Natural killer cell (primary cell): ENCODE measurements around the gene NCOA3. TPM values are rescaled to one million over a fixed set of nuclear protein-coding genes. Genes with fewer than 3 reads are reported as not detected.

Source experiments
- ATAC-seq, 3 donors: fragments of 150-1000 bp in 2 of 3; fragments of 200-7000 bp in 1 of 3; cut with Tn5 transposase; 1 replicate in 1 of 3; 2 replicates in 2 of 3; pipeline ENCODE4 v1.10.0; 2021; ENCODE audit warnings: mild to moderate bottlenecking in 2 of 3, moderate library complexity in 2 of 3
- DNase-seq, 2 donors: peaks; one replicate each; pipeline versions ENCODE4 v3.0.0 to v3.0.0-alpha.2; 2013 to 2021; ENCODE audit warnings: mixed read lengths in 1 of 2
- H3K27ac ChIP-seq: one replicate; pipeline ENCODE4 v1.5.1; 2013; ENCODE audit warnings: mild to moderate bottlenecking, low read length
- H3K27me3 ChIP-seq: one replicate; pipeline ENCODE4 v1.6.1; 2013; ENCODE audit warnings: low read length; ENCODE audit not compliant: control insufficient read depth, insufficient read depth
- H3K36me3 ChIP-seq: one replicate; pipeline ENCODE4 v1.6.1; 2013; ENCODE audit warnings: low read length; ENCODE audit not compliant: control insufficient read depth, insufficient read depth
- H3K4me1 ChIP-seq: one replicate; pipeline ENCODE4 v1.6.1; 2013; ENCODE audit warnings: low read length; ENCODE audit not compliant: control insufficient read depth, insufficient read depth
- H3K4me3 ChIP-seq: one replicate; pipeline ENCODE4 v1.5.1; 2013; ENCODE audit warnings: low read length
- H3K9me3 ChIP-seq: one replicate; pipeline ENCODE4 v1.6.1; 2013; ENCODE audit warnings: low read length; ENCODE audit not compliant: control insufficient read depth, insufficient read depth
- H3K27ac Mint-ChIP-seq, 2 donors: one replicate each; pipeline ENCODE4 v1.8.0; 2022; ENCODE audit warnings: mild to moderate bottlenecking in 2 of 2, mixed read lengths in 2 of 2, moderate library complexity in 1 of 2
- H3K27me3 Mint-ChIP-seq, 2 donors: one replicate each; pipeline ENCODE4 v1.8.0; 2022; ENCODE audit warnings: low read depth in 2 of 2, mixed read lengths in 2 of 2
- H3K36me3 Mint-ChIP-seq: one replicate; pipeline ENCODE4 v1.8.0; 2022; ENCODE audit warnings: mixed read lengths
- H3K4me1 Mint-ChIP-seq, 2 donors: one replicate each; pipeline ENCODE4 v1.8.0; 2022; ENCODE audit warnings: mixed read lengths in 2 of 2
- H3K4me3 Mint-ChIP-seq: one replicate; pipeline ENCODE4 v1.8.0; 2022; ENCODE audit warnings: mild to moderate bottlenecking, moderate library complexity, mixed read lengths
- H3K9me3 Mint-ChIP-seq, 2 donors: one replicate each; pipeline ENCODE4 v1.8.0; 2022; ENCODE audit warnings: mixed read lengths in 2 of 2
- WGBS: methylation state at CpG from one replicate; pipeline ENCODE4 v1.1.7; 2013; ENCODE audit warnings: missing lambda C conversion rate; ENCODE audit not compliant: insufficient coverage; 5-methylcytosine and 5-hydroxymethylcytosine counted together
- intact Hi-C: fragments of 100-400 bp; cut with micrococcal nuclease; formaldehyde crosslinking; loops from one replicate; pipeline ENCODE4 v1.14.2; 2022
- total RNA-seq, 4 donors: library from RNA; stranded (reverse); fragments of 120-200 nt in 1 of 4; gene quantifications; one replicate each; pipeline versions ENCODE4 v1.2.3 to v1.2.4, GENCODE V29; 2013 to 2022
- TF ChIP-seq, protein P1 (sequence below): fragments of 200-600 bp; IDR thresholded peaks from one replicate; pipeline ENCODE4 v1.8.0; 2022; ENCODE audit warnings: antibody characterized with exemption

Gene NCOA3
- total RNA-seq, 3 donors from 2014 or later (not counting 1 experiment from before 2014, with no cell fraction given): 44.3 to 63.3 (median 57.8) TPM

DNA sequence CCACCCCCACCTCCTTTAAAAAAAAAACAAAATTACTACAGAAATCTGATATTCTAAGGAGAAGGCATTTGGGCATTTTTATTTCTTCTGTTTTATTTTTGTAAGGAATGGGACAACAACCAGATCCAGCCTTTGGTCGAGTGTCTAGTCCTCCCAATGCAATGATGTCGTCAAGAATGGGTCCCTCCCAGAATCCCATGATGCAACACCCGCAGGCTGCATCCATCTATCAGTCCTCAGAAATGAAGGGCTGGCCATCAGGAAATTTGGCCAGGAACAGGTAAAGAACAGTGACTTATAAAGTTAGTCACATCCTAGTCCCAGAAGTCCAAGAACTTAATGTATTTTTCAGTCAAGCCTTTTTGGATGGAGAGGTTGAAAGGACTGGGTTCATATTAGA is 150.6 kb downstream of the NCOA3 start:
- H3K27ac ChIP-seq: no peak overlapping the region

DNA sequence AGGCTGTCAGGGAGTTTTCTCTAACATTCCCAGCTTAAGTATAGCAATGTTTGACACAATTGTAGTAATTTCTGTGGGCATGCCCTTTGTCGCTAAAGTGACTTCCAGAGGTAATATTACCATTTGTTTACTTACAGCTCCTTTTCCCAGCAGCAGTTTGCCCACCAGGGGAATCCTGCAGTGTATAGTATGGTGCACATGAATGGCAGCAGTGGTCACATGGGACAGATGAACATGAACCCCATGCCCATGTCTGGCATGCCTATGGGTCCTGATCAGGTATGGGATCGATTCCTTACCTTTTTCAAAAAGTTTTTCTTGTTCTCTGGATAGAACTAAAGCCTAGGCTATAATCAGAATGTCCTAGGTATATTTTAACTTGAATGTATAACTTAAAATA is 151.1 kb downstream of the NCOA3 start:
- no peak overlapping the region for H3K27ac Mint-ChIP-seq
- no peaks in the 10 kb centered on the region for H3K9me3 Mint-ChIP-seq
- TF ChIP-seq, protein P1, sequence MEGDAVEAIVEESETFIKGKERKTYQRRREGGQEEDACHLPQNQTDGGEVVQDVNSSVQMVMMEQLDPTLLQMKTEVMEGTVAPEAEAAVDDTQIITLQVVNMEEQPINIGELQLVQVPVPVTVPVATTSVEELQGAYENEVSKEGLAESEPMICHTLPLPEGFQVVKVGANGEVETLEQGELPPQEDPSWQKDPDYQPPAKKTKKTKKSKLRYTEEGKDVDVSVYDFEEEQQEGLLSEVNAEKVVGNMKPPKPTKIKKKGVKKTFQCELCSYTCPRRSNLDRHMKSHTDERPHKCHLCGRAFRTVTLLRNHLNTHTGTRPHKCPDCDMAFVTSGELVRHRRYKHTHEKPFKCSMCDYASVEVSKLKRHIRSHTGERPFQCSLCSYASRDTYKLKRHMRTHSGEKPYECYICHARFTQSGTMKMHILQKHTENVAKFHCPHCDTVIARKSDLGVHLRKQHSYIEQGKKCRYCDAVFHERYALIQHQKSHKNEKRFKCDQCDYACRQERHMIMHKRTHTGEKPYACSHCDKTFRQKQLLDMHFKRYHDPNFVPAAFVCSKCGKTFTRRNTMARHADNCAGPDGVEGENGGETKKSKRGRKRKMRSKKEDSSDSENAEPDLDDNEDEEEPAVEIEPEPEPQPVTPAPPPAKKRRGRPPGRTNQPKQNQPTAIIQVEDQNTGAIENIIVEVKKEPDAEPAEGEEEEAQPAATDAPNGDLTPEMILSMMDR: no peak
- Histone ChIP-seq H3K9me3 (no peaks in the 10 kb centered on the region), H3K4me1 (no peaks in the 10 kb centered on the region), H3K27me3 (no peaks in the 10 kb centered on the region), H3K4me3 (no peak overlapping the region), H3K36me3 (peaks cover 70% of the 10 kb centered on the region), H3K27ac (no peak overlapping the region)
- ATAC-seq (no peak), DNase-seq (no peak)
- H3K4me3 Mint-ChIP-seq: no peak overlapping the region
- no peaks in the 10 kb centered on the region for H3K4me1 Mint-ChIP-seq
- H3K36me3 Mint-ChIP-seq: peaks cover 9% of the 10 kb centered on the region
- H3K27me3 Mint-ChIP-seq: no peaks in the 10 kb centered on the region
- 100% methylated on average over 2 of the region's 2 CpGs for WGBS
- intact Hi-C loops: no loop called here

More for the DNA sequence above, 150.6 kb downstream of the NCOA3 start:
- H3K9me3 ChIP-seq: no peaks in the 10 kb centered on the region
- 96% methylated on average over 3 of the region's 3 CpGs for WGBS
- Mint-ChIP-seq H3K36me3 (peaks cover 9% of the 10 kb centered on the region), H3K27ac (no peak overlapping the region), H3K9me3 (no peaks in the 10 kb centered on the region), H3K4me1 (no peaks in the 10 kb centered on the region), H3K27me3 (no peaks in the 10 kb centered on the region), H3K4me3 (no peak overlapping the region)
- TF ChIP-seq, protein P1: no peak
- no peaks in the 10 kb centered on the region for H3K4me1 ChIP-seq
- ATAC-seq: no peak
- H3K4me3 ChIP-seq: no peak overlapping the region
- intact Hi-C loops: no loop called here
- no peak for DNase-seq
- peaks cover 71% of the 10 kb centered on the region for H3K36me3 ChIP-seq
- no peaks in the 10 kb centered on the region for H3K27me3 ChIP-seq

DNA sequence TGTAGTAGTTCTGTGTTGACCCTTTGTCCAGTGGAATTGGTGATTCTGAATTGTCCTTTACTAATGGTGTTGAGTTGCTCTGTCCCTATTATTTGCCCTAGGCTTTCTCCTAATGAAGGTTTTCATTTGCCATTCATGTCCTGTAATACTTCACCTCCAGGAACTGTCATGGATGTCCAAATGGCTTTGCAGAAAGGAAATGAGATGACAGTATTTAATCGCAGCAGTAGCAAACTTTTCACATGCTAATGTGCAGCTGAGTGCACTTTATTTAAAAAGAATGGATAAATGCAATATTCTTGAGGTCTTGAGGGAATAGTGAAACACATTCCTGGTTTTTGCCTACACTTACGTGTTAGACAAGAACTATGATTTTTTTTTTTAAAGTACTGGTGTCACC is 152.2 kb downstream of the NCOA3 start:
- H3K4me3 ChIP-seq: no peak overlapping the region
- intact Hi-C loops: no loop called here
- WGBS: 57% methylated on average over 2 of the region's 2 CpGs
- no peak overlapping the region for H3K4me3 Mint-ChIP-seq
- H3K36me3 Mint-ChIP-seq: peaks cover 9% of the 10 kb centered on the region
- DNase-seq: no peak
- no peaks in the 10 kb centered on the region for H3K27me3 ChIP-seq
- H3K4me1 ChIP-seq: no peaks in the 10 kb centered on the region
- H3K9me3 ChIP-seq: no peaks in the 10 kb centered on the region
- H3K9me3 Mint-ChIP-seq: no peaks in the 10 kb centered on the region
- no peaks in the 10 kb centered on the region for H3K27me3 Mint-ChIP-seq
- TF ChIP-seq, protein P1: no peak
- peaks cover 0 to 7% of the 10 kb centered on the region in 2 donors for H3K4me1 Mint-ChIP-seq
- H3K27ac ChIP-seq: no peak overlapping the region
- no peak for ATAC-seq
- peaks cover 71% of the 10 kb centered on the region for H3K36me3 ChIP-seq
- no peak overlapping the region for H3K27ac Mint-ChIP-seq

DNA sequence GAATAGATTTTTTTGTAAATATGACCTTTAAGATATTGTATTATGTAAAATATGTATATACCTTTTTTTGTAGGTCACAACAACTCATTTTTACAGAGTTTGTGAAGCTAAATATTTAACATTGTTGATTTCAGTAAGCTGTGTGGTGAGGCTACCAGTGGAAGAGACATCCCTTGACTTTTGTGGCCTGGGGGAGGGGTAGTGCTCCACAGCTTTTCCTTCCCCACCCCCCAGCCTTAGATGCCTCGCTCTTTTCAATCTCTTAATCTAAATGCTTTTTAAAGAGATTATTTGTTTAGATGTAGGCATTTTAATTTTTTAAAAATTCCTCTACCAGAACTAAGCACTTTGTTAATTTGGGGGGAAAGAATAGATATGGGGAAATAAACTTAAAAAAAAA is 152.7 kb downstream of the NCOA3 start:
- Mint-ChIP-seq H3K36me3 (peaks cover 9% of the 10 kb centered on the region), H3K4me3 (no peak overlapping the region), H3K9me3 (no peaks in the 10 kb centered on the region), H3K27ac (no peak overlapping the region), H3K27me3 (no peaks in the 10 kb centered on the region), H3K4me1 (peaks cover 0 to 7% of the 10 kb centered on the region in 2 donors)
- no peak for ATAC-seq
- intact Hi-C loops: no loop called here
- Histone ChIP-seq H3K36me3 (peaks cover 66% of the 10 kb centered on the region), H3K27ac (no peak overlapping the region), H3K27me3 (no peaks in the 10 kb centered on the region), H3K9me3 (no peaks in the 10 kb centered on the region), H3K4me1 (no peaks in the 10 kb centered on the region), H3K4me3 (no peak overlapping the region)
- TF ChIP-seq, protein P1: no peak
- no CpG with 5 or more reads among the region's 1 CpG for WGBS
- no peak for DNase-seq
